Activated naive CD8-positive, alpha-beta T cell treated with anti-CD3 and anti-CD28 coated beads, Interleukin-2, amount 50 U/mL, for 24 hours (primary cell): ENCODE data around the gene KRTAP9-7.
"Not testable (repeated sequence)": the region's sequence is repeated elsewhere in the genome, so short reads cannot be mapped to it uniquely, and the experiment has no call there.

Source experiments
- ATAC-seq: fragments of 150-1000 bp; cut with Tn5 transposase; one replicate; pipeline ENCODE4 v1.10.0; 2021
- DNase-seq: peaks from one replicate; pipeline ENCODE4 v3.0.0; 2021
- H3K27ac Mint-ChIP-seq: one replicate; pipeline ENCODE4 v1.8.0; 2021; ENCODE audit warnings: mild to moderate bottlenecking, mixed read lengths
- H3K27me3 Mint-ChIP-seq: one replicate; pipeline ENCODE4 v1.8.0; 2021; ENCODE audit warnings: mixed read lengths
- H3K36me3 Mint-ChIP-seq: one replicate; pipeline ENCODE4 v1.8.0; 2021; ENCODE audit warnings: low read depth, mixed read lengths
- H3K4me1 Mint-ChIP-seq: one replicate; pipeline ENCODE4 v1.8.0; 2021; ENCODE audit warnings: mixed read lengths
- H3K4me3 Mint-ChIP-seq: one replicate; pipeline ENCODE4 v1.8.0; 2021; ENCODE audit warnings: mild to moderate bottlenecking, moderate library complexity, mixed read lengths
- H3K9me3 Mint-ChIP-seq: one replicate; pipeline ENCODE4 v1.8.0; 2021; ENCODE audit warnings: mixed read lengths

The KRTAP9-7 gene

GRCh38 chr17:41275648-41276190 is at the start of gene KRTAP9-7:
KRTAP9-7 (plus strand) TSS chr17:41275698; CDS start chr17:41275698, 0 bp downstream.
- H3K36me3 Mint-ChIP-seq, H3K27me3 Mint-ChIP-seq, H3K4me3 Mint-ChIP-seq, H3K4me1 Mint-ChIP-seq, H3K27ac Mint-ChIP-seq, H3K9me3 Mint-ChIP-seq, ATAC-seq, DNase-seq: not testable (repeated sequence)

- Mint-ChIP-seq H3K27ac (no peak overlapping the region), H3K9me3 (no peaks in the 10 kb centered on the region), H3K27me3 (no peaks in the 10 kb centered on the region), H3K36me3 (no peaks in the 10 kb centered on the region), H3K4me1 (peaks cover 3% of the 10 kb centered on the region), H3K4me3 (no peak overlapping the region)
- DNase-seq (no peak), ATAC-seq (no peak)
Measured at GRCh38 chr17:41226051-41226450, 49.4 kb upstream of the KRTAP9-7 start.

GRCh38 chr17:41226598-41227095 is 48.9 kb upstream of the KRTAP9-7 start, which contains the start of gene KRTAP9-2:
KRTAP9-2 (plus strand) TSS chr17:41226648; CDS start chr17:41226655, 7 bp downstream.
- DNase-seq, H3K4me1 Mint-ChIP-seq, H3K27ac Mint-ChIP-seq, H3K36me3 Mint-ChIP-seq, H3K9me3 Mint-ChIP-seq, ATAC-seq, H3K27me3 Mint-ChIP-seq, H3K4me3 Mint-ChIP-seq: not testable (repeated sequence)

GRCh38 chr17:41230094-41230493 is 45.4 kb upstream of the KRTAP9-7 start:
- no peaks in the 10 kb centered on the region for H3K9me3 Mint-ChIP-seq
- ATAC-seq = no peak
- H3K27me3 Mint-ChIP-seq = no peaks in the 10 kb centered on the region
- H3K36me3 Mint-ChIP-seq = no peaks in the 10 kb centered on the region
- H3K27ac Mint-ChIP-seq = peak overlapping the region; percentile 3
- no peak overlapping the region for H3K4me3 Mint-ChIP-seq
- H3K4me1 Mint-ChIP-seq = peaks cover 3% of the 10 kb centered on the region
- DNase-seq = no peak

- Mint-ChIP-seq H3K27ac (no peak overlapping the region), H3K4me3 (no peak overlapping the region), H3K9me3 (no peaks in the 10 kb centered on the region), H3K36me3 (no peaks in the 10 kb centered on the region), H3K27me3 (no peaks in the 10 kb centered on the region), H3K4me1 (peaks cover 3% of the 10 kb centered on the region)
- no peak for DNase-seq
- ATAC-seq = no peak
Measured at GRCh38 chr17:41231731-41232130, 43.8 kb upstream of the KRTAP9-7 start.

GRCh38 chr17:41232399-41233105 is 42.9 kb upstream of the KRTAP9-7 start, which contains the start of gene KRTAP9-3:
KRTAP9-3 (plus strand) TSS chr17:41232449; CDS start chr17:41232502, 53 bp downstream.
- H3K27me3 Mint-ChIP-seq = not testable (repeated sequence)

GRCh38 chr17:41237116-41237515 is 38.4 kb upstream of the KRTAP9-7 start:
- not testable (repeated sequence) for H3K9me3 Mint-ChIP-seq, ATAC-seq, DNase-seq, H3K4me3 Mint-ChIP-seq, H3K36me3 Mint-ChIP-seq, H3K27ac Mint-ChIP-seq, H3K4me1 Mint-ChIP-seq, H3K27me3 Mint-ChIP-seq

More at GRCh38 chr17:41232399-41233105, 42.9 kb upstream of the KRTAP9-7 start, which contains the start of gene KRTAP9-3:
- H3K36me3 Mint-ChIP-seq, H3K4me1 Mint-ChIP-seq, DNase-seq, H3K9me3 Mint-ChIP-seq, H3K27ac Mint-ChIP-seq, H3K4me3 Mint-ChIP-seq, ATAC-seq: not testable (repeated sequence)

GRCh38 chr17:41237949-41238437 is 37.5 kb upstream of the KRTAP9-7 start, which contains the start of gene KRTAP9-8:
KRTAP9-8 (plus strand) TSS chr17:41237999; CDS start chr17:41238052, 53 bp downstream.
- H3K36me3 Mint-ChIP-seq, DNase-seq: not testable (repeated sequence)

GRCh38 chr17:41246995-41247787 is 28.3 kb upstream of the KRTAP9-7 start:
- not testable (repeated sequence) for H3K27ac Mint-ChIP-seq, H3K27me3 Mint-ChIP-seq, H3K4me1 Mint-ChIP-seq, ATAC-seq, DNase-seq, H3K36me3 Mint-ChIP-seq, H3K4me3 Mint-ChIP-seq, H3K9me3 Mint-ChIP-seq

More at GRCh38 chr17:41237949-41238437, 37.5 kb upstream of the KRTAP9-7 start, which contains the start of gene KRTAP9-8:
- not testable (repeated sequence) for ATAC-seq, H3K9me3 Mint-ChIP-seq, H3K4me1 Mint-ChIP-seq, H3K27me3 Mint-ChIP-seq, H3K4me3 Mint-ChIP-seq, H3K27ac Mint-ChIP-seq

GRCh38 chr17:41249637-41250240 is 25.8 kb upstream of the KRTAP9-7 start, which contains the start of gene KRTAP9-4:
KRTAP9-4 (plus strand) TSS chr17:41249687; CDS start chr17:41249721, 34 bp downstream.
- not testable (repeated sequence) for H3K9me3 Mint-ChIP-seq, H3K27me3 Mint-ChIP-seq, DNase-seq, H3K4me3 Mint-ChIP-seq, H3K36me3 Mint-ChIP-seq, ATAC-seq, H3K4me1 Mint-ChIP-seq, H3K27ac Mint-ChIP-seq

- no peaks in the 10 kb centered on the region for H3K9me3 Mint-ChIP-seq
- no peaks in the 10 kb centered on the region for H3K27me3 Mint-ChIP-seq
- H3K4me1 Mint-ChIP-seq = peaks cover 2% of the 10 kb centered on the region
- H3K27ac Mint-ChIP-seq = no peak overlapping the region
- ATAC-seq = no peak
- no peak for DNase-seq
- no peak overlapping the region for H3K4me3 Mint-ChIP-seq
- no peaks in the 10 kb centered on the region for H3K36me3 Mint-ChIP-seq
Measured at GRCh38 chr17:41251261-41251660, 24.2 kb upstream of the KRTAP9-7 start.

GRCh38 chr17:41254861-41255260 is 20.6 kb upstream of the KRTAP9-7 start:
- H3K36me3 Mint-ChIP-seq = no peaks in the 10 kb centered on the region
- no peak for DNase-seq
- H3K27me3 Mint-ChIP-seq = peaks cover 3% of the 10 kb centered on the region
- no peak for ATAC-seq
- no peaks in the 10 kb centered on the region for H3K9me3 Mint-ChIP-seq
- no peak overlapping the region for H3K4me3 Mint-ChIP-seq
- no peak overlapping the region for H3K27ac Mint-ChIP-seq
- peaks cover 2% of the 10 kb centered on the region for H3K4me1 Mint-ChIP-seq

- not testable (repeated sequence) for H3K9me3 Mint-ChIP-seq, DNase-seq, H3K36me3 Mint-ChIP-seq, H3K4me3 Mint-ChIP-seq, H3K27me3 Mint-ChIP-seq, H3K4me1 Mint-ChIP-seq, ATAC-seq, H3K27ac Mint-ChIP-seq
Measured at GRCh38 chr17:41255381-41256290, 19.9 kb upstream of the KRTAP9-7 start, which contains the start of gene KRTAP9-9. KRTAP9-9 (plus strand) TSS chr17:41255384.
